Middle frontal gyrus (tissue), 1 donor: Measurements from ENCODE around the gene MYL6B.
"Not testable (repeated sequence)": the region's sequence is repeated elsewhere in the genome, so short reads cannot be mapped to it uniquely, and the experiment has no call there.

Source experiments
- DNase-seq: peaks from one replicate; pipeline ENCODE4 v3.0.0-alpha.2; 2015; ENCODE audit warnings: low spot score; ENCODE audit errors: extremely low spot score

MYL6B gene

DNA sequence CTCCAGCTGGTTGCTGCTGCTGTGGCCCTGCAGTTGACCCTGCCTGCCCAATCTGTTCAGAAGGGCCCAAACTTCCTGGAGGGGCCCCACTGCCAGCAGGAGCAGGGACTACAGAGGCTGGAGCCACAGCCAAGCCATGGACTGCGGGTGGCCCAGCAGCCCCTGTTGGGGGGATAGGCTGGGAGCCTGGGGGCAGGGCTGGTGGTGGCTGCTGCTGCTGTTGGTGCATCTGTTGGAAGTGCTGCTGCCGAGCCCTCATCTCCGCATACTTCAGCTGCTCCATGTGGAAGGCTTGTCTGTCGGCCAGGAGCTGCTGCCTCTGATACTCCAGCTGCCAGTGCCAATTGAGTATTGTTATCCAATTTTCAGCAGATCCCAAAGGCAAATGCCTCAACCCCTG is 13.0 kb downstream of the MYL6B start:
- no peak for DNase-seq

DNA sequence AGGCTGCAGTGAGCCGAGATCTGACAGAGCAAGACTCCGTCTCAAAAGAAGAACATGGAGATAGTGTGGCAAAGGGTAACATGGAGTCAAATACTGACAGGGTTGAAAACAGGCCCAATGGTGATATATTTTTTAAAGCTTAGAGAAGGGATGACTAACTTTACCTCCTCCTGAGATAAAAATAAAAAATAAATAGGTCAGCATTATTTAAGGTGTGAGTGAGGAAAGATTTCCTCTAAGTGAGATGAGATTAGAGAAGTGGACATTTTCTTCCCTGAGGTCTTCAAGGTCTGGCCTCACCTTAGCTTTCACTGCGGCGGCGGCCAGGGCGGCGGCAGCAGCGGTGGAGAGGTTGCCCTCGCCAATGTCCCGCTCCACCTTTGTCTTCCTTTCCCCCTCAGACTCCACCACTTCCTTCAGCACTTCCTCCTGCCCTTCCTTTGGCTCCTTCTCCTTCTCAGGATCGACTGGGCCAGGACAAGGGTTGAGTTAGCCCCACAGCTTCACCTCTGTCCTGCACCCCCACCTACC is 16.9 kb downstream of the MYL6B start:
- no peak for DNase-seq

DNA sequence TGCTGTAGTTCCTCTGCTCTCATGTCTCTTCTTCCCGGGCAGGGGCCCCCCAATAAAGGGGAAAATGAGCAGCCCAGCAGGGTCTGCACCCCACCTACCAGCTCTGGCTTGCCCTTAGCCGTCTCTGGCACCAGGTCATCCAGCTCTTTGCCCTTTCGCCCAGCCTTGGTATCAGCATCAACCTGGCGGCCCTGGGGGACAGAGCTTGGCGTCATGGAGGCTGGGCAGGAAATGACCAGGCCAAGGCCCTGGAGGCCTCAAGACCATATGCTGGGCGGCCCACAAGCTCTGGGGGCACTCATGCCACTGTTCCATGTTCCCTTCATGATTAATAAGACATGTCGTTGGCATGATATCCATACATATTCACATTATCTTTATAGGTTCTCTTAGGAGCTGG is 20.5 kb downstream of the MYL6B start:
- no peak for DNase-seq

DNA sequence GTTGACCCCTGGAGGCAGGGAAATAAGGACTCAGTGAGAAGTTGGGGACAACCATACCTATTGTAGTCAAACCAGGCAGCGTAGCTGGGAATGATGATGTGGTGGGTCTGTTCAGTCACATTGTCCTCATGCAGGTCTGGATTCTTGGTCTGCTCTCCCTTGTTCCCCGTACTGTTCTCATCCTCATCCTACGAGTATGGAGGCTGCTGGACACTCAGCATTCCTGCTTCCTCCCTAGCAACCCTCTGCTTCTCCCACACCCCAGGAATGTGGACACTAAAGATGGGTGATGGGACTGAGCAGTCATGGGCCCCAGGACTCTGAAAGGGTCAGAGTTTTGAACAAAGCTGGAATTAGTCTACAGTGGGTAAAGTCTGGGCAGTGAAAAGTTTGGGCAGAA is 26.0 kb downstream of the MYL6B start:
- no peak for DNase-seq

DNA sequence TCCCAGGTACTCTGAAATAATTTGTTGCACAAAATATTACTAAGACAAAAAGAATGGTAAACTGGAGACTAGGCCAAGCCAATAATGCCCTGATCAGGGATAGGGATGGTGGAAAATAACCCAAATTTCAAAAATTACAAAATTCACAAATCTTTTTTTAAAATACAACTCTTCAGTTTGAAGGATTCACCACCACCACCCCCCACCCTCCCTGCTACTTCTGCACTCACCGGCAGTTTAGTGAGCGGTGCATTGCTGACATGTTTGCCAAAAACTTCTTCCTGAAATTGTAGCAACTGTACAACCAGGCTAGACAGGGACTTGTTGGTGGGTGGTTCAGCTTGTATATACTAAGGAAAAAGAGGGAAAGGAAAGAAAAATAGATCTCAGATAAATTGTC is 34.6 kb downstream of the MYL6B start:
- no peak for DNase-seq

DNA sequence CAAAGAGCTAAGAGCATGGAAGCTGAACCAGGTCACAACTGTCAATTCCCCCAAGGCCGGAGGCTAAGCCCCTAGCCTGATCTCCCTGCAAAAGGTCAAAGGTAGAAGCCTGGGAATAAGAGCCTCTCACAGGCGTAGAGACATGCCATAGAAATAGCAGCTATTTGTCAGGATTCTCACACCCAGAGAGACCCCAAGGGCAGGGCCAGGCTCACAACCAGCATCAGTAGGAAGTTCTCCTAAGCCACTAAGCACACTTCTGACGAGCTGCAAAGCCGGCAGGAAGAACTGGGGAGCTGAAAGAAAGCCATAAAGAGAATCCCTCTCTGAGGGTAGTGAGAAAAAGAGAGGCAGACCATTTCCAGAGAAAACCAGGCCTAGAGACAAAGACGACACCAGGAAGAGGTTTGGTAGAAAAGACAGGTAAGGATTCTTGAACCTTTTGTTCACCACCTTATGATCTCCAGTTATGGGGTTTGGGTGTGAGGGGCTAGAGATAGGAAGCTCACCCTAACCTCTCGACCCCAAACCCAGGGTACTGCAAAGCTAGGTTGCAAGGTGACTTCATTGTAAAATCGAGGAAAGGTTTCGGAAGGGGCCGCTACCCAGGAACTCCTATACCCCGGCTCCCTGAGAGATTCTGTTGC is 35.9 kb downstream of the MYL6B start:
- no peak for DNase-seq

DNA sequence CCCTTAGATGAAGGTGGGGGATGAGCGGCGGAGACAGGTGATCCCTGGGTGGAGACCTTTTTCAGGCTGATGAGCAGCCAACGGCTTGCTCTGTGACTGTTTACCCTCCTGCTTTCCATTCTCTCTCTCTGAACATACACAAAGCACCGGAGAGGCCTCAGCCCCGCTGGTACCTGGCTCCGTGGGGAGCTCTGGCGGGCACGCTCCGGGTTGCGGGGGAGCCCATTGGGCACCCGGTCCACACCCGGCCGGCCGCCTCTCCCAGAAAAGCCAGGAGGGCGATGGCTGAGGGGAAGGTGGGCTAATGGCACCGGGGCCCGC is 36.4 kb downstream of the MYL6B start:
- DNase-seq, result no peak

DNA sequence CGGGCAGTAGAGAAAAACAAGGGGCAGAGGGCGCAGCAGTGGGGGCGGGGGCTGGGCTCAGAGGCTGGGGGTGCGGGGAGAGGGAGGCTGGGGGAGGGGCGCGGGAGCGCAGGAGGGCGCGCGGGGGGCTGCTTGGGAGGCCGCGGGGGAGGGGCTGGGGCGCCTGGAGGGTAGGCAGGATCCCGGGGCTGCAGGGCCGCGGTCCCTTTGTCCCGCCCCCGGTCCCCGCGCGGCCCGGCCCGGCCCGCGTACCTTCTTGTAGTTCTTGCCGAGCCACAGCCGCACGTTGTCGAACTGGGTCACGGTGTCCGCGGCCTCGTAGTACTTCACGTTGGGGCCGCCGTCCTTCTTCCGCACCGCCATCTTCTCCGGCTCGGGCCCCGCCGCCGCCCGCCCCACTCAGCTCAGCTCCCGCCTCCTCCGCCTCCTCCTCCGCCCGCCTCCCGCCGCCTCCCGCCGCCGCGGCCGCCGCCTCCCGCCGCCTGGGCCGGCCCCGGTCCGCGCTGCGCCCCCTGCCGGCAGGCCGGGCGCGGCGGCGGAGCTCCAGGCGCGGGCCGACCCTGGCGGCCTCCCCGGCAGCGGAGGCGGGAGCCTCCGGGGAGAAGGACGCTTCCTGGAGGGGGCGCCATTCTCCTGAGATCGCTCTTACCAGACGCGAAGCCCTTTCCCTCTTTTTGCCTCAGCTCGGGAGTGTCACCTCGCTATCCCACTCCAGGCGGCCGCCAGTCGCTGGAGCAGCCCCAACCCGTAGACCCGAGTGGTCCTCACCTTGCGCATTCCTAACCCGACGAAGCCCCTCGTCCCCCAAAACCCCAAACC is 36.9 kb downstream of the MYL6B start, which contains the start of gene SMARCC2:
Gene SMARCC2 (minus strand): TSS at position 385 of the 819 bp plus-strand sequence. CDS start 22 bp downstream, at position 363.
- DNase-seq, result peak; percentile 68

DNA sequence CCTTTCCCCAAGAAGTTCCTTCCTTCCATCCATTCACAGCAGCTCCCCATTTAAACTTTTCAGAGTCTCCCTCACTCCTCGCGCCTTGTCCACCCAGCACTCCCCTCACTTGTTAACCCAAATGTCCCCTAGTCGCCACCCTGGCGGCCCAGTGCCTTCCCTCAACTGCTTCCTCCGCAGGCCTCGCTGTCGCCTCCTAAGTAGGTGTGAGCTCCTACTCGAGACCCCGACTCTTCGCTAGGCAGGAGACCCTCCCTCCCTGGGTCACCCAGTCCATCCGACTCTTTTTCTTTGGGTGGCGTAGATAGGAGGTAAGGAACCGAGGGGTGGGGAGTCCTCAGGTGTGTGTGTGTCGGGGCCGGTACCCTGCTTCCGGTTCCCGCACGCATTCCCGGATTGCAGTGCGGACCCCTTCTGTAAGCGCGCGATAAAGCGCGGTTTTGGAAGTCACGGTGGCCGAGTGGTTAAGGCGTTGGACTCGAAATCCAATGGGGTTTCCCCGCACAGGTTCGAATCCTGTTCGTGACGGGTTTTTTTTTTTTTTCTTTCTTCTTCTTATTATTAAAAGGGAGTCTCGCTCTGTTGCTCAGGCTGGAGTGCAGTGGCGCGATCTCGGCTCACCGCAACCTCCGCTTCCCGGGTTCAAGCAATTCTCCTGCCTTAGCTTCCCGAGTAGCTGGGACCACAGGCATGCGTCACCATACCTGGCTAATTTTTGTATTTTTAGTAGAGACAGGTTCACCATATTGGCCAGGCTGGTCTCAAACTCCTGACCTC is 37.7 kb downstream of the MYL6B start:
- peak; percentile 85 for DNase-seq

DNA sequence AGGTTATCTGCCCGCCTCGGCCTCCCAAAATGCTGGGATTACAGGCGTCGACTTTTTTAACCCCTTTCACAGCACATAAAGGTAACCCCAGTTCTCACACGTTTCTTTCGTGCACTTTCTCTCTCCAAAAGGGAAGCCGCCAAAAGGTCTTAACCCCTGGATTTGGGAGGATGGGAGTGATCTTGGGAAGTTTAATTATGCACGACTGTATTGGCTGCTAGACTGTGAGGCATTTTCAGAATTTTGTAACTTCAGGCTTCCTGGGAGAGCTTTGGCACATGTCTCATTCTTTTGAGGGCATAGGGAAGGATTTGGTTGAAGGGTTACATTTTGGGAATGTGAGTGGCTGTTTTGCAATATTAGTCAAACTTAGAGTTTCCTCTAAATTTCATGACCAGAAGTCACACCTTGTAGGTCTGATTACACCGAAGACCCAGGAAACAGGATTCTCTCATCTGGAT is 38.3 kb downstream of the MYL6B start:
- no peak for DNase-seq

DNA sequence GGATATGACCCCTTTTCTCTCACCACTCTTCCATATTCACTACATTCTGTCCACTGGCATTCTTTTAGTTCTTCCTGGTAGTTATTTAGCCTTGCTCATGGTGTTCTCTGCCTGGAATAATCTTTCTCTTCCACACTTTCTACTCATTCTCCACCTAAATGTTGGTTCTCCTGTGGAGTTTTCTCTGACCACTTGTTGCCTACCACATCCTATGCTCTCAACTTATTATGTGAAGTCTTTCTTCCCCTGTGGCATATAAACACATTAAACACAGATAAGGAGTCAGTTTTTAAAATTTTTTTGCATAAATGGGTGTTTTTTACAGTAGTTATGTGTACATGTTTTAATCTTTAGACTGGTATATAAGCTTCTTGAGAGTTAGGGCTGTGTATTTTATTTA is 40.2 kb downstream of the MYL6B start:
- no peak for DNase-seq

DNA sequence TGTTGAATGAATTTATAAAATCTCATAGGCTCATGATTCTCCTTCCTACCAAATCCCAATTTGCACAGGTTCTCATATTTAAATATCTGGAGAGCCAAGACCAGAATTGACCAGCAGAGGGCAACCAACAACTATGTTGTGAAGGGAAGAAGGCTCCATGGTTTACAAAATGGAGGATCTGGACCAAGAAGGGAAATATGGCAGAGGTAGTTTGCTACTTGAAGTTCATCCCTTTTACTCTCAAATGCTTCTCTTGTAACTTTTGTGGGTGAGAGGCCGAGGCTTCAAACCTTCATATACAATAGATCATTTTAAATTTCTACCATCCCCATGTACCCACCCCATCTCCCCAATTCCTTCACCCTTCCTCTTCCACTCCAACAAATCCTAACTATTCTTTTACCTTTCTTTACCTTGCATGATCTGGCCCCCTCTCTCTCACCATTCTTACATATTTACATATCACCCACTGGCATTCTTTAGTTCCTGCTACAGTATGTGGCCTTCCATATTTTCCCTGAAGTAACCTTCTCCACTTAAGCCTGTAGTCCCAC is 40.7 kb downstream of the MYL6B start:
- peak; percentile 53 for DNase-seq

DNA sequence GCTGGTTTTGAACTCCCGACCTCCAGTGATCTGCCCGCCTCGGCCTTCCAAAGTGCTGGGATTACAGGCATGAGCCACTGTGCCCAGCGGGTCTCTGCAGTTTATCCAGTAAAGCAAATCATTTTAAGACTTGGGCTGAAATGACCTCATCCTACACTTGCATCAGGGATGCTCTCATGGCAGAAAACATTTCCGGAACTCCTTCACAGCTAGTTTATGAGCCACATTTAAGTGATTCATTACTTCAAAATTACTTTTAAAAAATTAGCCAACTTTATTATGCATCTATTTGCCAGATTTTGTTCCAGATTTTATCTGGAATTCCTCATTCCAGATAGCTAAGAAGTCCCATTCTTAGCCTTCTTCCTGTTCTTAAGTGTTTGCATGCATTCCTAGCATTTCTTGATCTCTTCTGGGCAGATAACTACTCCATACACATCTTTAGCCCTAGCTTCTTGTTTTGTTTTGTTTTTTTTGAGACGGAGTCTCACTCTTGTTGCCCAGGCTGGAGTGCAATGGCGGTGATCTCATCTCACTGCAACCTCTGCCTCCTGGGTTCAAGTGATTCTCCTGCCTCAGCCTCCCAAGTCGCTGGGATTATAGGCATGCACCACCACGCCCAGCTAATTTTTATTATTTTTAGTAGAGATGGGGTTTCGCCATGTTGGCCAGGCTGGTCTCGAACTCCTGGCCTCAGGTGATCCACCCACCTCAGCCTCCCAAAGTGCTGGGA is 44.6 kb downstream of the MYL6B start:
- not testable (repeated sequence) for DNase-seq

DNA sequence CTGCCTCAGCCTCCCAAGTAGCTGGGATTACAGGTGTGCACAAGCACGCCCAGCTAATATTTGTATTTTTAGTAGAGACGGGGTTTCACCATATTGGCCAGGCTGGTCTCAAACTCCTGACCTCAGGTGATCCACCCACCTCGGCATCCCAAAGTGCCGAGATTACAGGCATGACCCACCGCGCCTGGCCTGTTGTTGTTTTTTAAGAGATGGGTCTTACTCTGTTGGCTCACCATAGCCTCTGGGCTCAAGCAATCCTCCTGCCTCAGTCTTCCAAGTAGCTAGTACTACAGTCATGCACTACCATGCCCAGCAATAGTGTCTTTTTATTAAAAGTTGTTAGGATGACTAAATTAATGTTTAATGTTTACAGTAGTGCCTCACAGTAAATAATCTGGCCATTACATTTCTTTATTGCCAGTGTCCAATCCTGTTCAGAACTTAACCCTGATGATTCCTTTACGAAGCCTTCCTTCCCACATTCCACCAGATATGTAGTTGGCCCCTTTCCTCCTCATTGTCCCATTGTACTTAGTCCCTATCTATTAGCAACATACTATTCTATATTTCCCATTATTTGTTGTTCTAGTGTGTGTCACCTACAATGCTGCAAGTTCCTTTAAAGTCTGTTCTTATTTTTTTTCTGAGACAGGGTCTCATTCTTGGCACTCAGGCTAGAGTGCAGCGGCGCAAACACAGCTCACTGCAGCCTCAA is 45.7 kb downstream of the MYL6B start:
- no peak for DNase-seq

DNA sequence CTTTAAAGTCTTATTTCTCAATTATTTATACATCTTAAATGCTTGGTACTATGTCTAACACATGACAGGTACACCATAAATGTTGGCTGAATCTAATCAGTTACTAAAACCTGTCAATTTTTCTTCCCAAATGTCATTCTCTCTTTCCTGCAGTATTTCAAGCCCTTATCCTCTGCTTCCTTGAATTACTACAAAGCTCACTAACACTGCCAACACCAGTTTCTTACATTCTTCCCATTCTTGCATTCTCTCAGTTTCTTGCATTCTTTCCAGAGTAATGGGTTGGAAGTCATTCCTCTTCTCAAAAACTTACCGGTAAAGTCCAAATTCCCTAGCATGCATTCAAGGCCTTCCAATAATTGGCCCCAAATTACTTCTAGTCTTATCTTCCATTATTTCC is 46.4 kb downstream of the MYL6B start:
- DNase-seq, result no peak

DNA sequence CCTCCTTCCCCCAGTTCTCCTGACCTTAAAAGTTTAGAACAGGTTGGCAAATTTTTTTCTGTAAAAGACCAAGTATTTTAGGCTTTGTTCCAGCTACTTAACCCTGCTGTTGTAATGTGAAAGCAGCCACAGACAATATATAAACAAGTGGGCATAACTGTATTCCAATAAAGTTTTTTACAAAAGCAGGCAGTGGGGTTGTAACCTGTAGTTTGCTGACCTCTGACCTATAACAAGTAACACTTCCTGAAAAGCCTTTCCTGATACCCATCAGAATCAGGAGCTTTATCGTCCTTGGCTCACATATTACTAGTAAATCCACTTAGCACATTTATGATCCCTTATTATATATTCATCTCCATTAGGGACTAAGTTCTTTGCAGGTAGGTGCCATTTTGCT is 50.0 kb downstream of the MYL6B start:
- no peak for DNase-seq

DNA sequence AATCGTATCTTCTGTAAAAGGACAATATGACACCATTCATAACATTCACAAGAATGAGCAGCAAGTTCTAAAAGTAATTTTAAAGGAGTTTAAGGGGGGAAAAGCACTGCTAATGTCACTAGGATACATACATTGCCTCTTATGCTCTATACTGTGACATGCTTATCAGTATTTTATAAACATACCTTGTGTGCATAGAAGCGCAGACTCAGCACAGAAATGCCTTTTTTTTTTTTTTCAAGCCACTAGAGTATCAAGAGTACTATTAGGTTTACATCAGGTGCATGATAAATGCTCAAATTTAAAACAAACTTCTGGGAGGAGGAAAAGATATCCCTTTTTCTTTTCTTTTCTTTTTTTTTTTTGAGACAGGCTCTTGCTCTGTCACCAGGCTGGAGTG is 50.5 kb downstream of the MYL6B start:
- DNase-seq, result no peak

DNA sequence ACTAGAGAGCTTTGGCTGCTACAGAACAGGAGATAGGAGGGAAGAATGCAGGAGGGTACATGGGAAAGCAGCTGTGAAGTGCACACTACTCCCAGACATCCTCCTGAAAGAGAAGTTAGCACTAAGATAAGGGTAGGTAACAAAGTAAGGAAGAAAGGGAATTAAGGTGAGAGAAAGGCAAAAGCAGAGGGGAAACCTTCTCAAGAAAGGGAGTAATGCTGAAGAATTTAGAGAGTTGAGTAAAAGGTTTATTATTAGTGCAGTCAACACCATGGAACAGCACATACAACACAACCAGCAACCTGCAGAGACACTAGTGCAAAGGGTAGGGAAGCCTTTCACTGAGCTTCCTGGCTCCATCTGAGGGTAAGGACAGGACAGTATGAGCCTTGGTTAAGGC is 51.9 kb downstream of the MYL6B start:
- DNase-seq, result no peak

DNA sequence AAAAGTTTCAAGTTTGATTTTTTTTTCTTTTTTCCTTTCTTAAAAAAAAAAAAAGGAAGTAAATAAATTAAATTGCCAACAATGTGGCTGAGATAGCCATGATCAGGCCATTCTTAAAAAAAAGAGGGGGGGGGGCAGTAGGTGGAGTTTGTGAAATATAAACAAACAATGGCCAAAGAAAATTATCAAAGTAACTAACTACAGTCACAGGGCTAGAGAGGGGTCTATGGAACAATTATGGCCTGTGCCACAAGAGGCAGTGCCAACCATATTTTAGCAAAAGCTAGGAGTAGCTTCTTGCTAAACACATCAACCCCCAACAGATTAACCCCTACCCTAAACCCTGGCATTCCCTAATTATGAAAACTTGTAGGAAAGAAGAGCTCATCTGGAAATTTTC is 53.1 kb downstream of the MYL6B start:
- no peak for DNase-seq

DNA sequence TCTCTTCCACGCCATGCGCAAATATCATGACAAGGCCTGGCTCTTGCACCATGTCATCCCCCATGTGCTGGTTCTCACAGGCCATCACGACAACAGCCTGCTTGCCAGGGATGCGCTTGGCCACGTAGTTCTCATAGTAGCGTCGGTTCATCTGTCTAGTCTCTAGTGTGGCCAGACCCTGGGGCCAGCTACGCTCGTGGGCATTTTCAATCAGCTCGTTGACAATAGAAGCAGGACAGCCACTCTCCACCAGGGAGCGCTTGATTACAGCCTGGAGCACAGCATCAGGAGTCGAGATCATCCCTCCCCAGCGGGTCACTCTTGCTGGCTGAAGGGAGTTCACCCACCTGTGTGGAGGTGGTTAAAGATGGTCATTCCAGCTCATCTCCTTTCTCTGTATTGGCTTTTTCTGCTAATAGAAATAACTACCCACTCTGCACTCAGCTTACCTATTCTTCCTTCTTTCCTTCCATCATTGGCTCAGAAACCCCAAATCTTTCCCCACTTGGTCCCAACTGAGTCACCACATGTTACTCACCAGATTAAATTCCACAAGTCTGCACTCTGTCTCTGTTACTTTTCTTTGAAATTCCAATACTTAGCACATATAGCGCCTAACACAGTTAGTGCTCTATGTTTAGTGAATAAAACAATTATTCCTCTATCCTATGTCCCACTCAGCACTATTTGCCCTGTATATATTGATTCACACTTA is 54.2 kb downstream of the MYL6B start:
- DNase-seq, result no peak
